Calu3 (cell line): ENCODE measurements around the gene CACNA2D3. TPM values are rescaled to one million over a fixed set of nuclear protein-coding genes. Genes with fewer than 3 reads are reported as not detected.

Source experiments
- BruUV-seq: library from RNA; stranded (reverse); fragments of 400-500 nt; replicated peaks from 2 replicates; lab custom pipeline; 2021; lab: Mats Ljungman, UMichigan
- CTCF ChIA-PET: fragments of 300-600 bp; sonication (Branson Sonifier 250); formaldehyde crosslinking; loops from one replicate; lab custom pipeline; 2022; ENCODE audit warnings: antibody characterized with exemption; lab: Charles Lee
- DNase-seq: peaks from one replicate; pipeline ENCODE4 v3.0.0; 2022
- H3K27ac Mint-ChIP-seq: one replicate; pipeline ENCODE4 v1.8.0; 2022; ENCODE audit warnings: mixed read lengths; ENCODE audit not compliant: unreplicated experiment
- H3K27me3 Mint-ChIP-seq: one replicate; pipeline ENCODE4 v1.8.0; 2022; ENCODE audit warnings: mixed read lengths; ENCODE audit not compliant: unreplicated experiment
- H3K36me3 Mint-ChIP-seq: one replicate; pipeline ENCODE4 v1.8.0; 2022; ENCODE audit warnings: mild to moderate bottlenecking, moderate library complexity, mixed read lengths; ENCODE audit not compliant: insufficient read depth, unreplicated experiment
- H3K4me1 Mint-ChIP-seq: one replicate; pipeline ENCODE4 v1.8.0; 2022; ENCODE audit warnings: mild to moderate bottlenecking, low read depth, mixed read lengths; ENCODE audit not compliant: unreplicated experiment
- H3K4me3 Mint-ChIP-seq: one replicate; pipeline ENCODE4 v1.8.0; 2022; ENCODE audit warnings: mild to moderate bottlenecking, low read depth, moderate library complexity, mixed read lengths; ENCODE audit not compliant: unreplicated experiment
- H3K9me3 Mint-ChIP-seq: one replicate; pipeline ENCODE4 v1.8.0; 2022; ENCODE audit warnings: low read depth, mixed read lengths; ENCODE audit not compliant: unreplicated experiment
- intact Hi-C: fragments of 100-400 bp; cut with micrococcal nuclease; formaldehyde crosslinking; loops from one replicate; pipeline ENCODE4 v1.10.0; 2022; ENCODE audit not compliant: unreplicated experiment
- total RNA-seq: library from RNA; stranded (reverse); gene quantifications from 2 replicates; pipeline ENCODE4 v1.2.3, GENCODE V29; 2022
- TF ChIP-seq, protein P1 (sequence below): fragments of 200-600 bp; IDR thresholded peaks from one replicate; pipeline ENCODE4 v1.8.0; 2022; ENCODE audit warnings: antibody characterized with exemption; ENCODE audit not compliant: unreplicated experiment

CACNA2D3 gene
- total RNA-seq, 1 experiment from 2014 or later, result not detected

DNA sequence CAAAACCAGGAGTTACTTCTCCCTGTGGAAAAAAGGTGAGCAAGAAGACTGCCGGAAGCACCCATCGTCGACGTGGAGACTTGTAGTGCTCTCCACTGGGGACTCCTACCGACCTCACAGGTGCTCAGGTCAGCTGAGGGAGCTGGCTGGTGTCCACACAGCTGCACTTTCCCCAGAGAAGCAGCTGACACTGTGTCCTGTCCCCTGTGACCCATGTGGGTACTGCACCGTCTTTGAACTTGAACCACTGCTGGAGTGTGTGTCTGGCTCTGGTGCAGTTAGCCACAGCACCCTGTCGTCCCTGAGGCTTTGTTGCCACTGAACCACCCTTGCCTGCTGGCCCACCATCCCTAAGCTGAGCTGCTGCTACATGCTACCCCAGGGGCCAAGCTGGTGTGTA is 270.8 kb downstream of the CACNA2D3 start:
- intact Hi-C loops, result no loop called here
- Mint-ChIP-seq H3K4me3 (no peak overlapping the region), H3K27ac (no peak overlapping the region), H3K36me3 (no peaks in the 10 kb centered on the region), H3K27me3 (peaks cover 16% of the 10 kb centered on the region), H3K9me3 (peaks cover 2% of the 10 kb centered on the region), H3K4me1 (no peaks in the 10 kb centered on the region)
- CTCF ChIA-PET, result no interaction called here
- BruUV-seq, result no TSS peak
- DNase-seq, result no peak
- TF ChIP-seq, protein P1, sequence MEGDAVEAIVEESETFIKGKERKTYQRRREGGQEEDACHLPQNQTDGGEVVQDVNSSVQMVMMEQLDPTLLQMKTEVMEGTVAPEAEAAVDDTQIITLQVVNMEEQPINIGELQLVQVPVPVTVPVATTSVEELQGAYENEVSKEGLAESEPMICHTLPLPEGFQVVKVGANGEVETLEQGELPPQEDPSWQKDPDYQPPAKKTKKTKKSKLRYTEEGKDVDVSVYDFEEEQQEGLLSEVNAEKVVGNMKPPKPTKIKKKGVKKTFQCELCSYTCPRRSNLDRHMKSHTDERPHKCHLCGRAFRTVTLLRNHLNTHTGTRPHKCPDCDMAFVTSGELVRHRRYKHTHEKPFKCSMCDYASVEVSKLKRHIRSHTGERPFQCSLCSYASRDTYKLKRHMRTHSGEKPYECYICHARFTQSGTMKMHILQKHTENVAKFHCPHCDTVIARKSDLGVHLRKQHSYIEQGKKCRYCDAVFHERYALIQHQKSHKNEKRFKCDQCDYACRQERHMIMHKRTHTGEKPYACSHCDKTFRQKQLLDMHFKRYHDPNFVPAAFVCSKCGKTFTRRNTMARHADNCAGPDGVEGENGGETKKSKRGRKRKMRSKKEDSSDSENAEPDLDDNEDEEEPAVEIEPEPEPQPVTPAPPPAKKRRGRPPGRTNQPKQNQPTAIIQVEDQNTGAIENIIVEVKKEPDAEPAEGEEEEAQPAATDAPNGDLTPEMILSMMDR, result no peak

DNA sequence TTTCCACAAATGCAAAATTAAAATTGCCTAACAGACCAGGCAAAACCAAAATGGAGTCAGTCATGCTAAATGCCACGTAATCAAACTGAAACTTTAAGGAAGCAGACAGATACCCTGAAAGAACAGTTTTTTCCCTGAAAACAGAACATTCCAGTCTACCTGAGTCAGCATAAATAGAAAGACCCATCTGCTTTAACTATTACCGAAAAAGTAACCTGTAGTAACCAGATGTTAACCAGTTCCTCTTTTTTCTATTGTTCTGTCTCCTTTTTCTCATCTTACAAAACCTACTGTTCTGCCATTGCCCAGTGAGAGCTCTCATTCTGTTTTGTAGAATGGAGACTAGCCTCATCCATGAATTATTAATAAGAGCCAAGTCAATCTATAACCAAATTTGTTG is 286.0 kb downstream of the CACNA2D3 start:
- no peaks in the 10 kb centered on the region for H3K36me3 Mint-ChIP-seq

DNA sequence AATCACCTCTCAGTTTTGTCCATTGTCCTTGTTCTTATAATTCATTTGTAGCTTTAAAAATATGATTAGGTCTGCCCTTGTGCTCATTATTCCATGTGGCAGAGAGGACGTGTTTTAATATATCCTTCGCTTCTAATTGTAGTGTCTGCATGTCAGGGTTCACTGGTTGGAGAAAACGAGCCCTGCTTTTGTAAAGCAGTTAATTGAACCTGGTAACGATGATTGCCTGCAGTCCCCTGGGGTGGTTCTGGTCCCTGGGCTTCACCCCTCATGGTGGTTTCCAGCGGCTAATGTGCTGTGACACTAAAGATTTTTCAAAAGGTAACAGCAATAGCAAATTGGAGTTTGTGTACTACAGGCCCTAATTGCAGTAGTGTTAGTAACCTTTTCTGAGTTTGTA is 299.6 kb downstream of the CACNA2D3 start:
- Mint-ChIP-seq H3K9me3 (no peaks in the 10 kb centered on the region), H3K27ac (no peak overlapping the region), H3K4me3 (no peak overlapping the region), H3K27me3 (peaks cover 32% of the 10 kb centered on the region), H3K4me1 (no peaks in the 10 kb centered on the region), H3K36me3 (no peaks in the 10 kb centered on the region)
- TF ChIP-seq, protein P1, result no peak
- DNase-seq, result no peak
- intact Hi-C loops, result loop anchor here (10.0 kb wide), 1 partner anchor 1833 kb away; no protein-coding TSS in a partner anchor
- BruUV-seq, result no TSS peak
- CTCF ChIA-PET, result no interaction called here

More for the DNA sequence above, 286.0 kb downstream of the CACNA2D3 start:
- H3K4me1 Mint-ChIP-seq, result no peaks in the 10 kb centered on the region
- no peak overlapping the region for H3K27ac Mint-ChIP-seq
- no peak for DNase-seq
- peaks cover 5% of the 10 kb centered on the region for H3K9me3 Mint-ChIP-seq
- intact Hi-C loops, result no loop called here
- CTCF ChIA-PET, result interaction anchor here (0.6 kb wide), 1 partner anchor 1813 kb away, joined by 5 read pairs; no protein-coding TSS in a partner anchor
- no TSS peak for BruUV-seq
- TF ChIP-seq, protein P1, result no peak
- H3K4me3 Mint-ChIP-seq, result no peak overlapping the region
- no peaks in the 10 kb centered on the region for H3K27me3 Mint-ChIP-seq

DNA sequence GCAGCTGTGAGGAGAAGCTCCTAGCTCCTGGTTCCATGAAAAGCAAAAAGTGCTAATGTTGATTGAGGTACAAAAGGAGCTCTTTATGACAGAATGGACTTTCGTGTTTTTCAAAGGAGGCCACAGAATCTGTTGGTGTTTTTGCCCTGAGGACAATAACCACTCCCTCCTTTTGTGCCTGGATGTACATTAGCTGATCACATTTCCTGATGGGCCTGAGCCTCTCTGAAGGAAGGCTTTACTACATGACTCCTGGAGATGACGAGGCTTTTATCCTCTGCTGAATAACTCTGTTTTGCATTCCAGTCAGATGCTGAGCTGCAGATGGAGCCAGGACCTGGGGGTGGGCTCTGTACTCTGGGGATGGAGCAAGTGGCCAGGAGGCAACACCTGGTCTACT is 301.9 kb downstream of the CACNA2D3 start:
- Mint-ChIP-seq H3K27ac (no peak overlapping the region), H3K4me1 (no peaks in the 10 kb centered on the region), H3K27me3 (peaks cover 32% of the 10 kb centered on the region), H3K36me3 (no peaks in the 10 kb centered on the region), H3K4me3 (no peak overlapping the region), H3K9me3 (no peaks in the 10 kb centered on the region)
- CTCF ChIA-PET, result no interaction called here
- DNase-seq, result no peak
- BruUV-seq, result no TSS peak
- TF ChIP-seq, protein P1, result no peak
- intact Hi-C loops, result loop anchor here (10.0 kb wide), 1 partner anchor 1831 kb away; no protein-coding TSS in a partner anchor
